Measurements from ENCODE around the gene HNRNPA2B1. TPM values are rescaled to one million over a fixed set of nuclear protein-coding genes. Genes with fewer than 3 reads are reported as not detected.
A peak's percentile ranks its signal among the peaks of the same experiment; 100 is the strongest.

Gene HNRNPA2B1
- total RNA-seq, 4 donors from 2014 or later = 78.1 to 133 (median 99.4) TPM

DNA sequence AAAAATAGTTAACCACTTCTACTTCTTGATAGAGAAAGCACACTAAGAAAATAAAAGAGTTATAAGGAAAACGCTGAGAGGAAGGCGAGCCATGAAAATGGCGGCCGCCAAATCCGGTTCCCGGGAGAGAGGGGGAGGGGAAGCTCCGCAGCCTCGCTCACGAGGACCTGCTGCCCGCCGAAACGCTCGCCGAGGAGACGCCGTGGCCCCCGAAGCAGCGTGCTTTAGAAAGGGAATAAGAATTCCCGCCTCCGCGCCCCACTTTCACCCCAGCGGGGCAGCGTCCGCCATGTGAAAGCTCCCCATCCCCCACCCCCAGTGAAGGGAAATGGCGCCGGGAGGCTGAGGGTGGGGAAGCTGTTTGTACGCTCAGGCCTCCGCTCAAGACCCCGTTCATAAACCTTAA is 505 bp downstream of the HNRNPA2B1 start:
- TF ChIP-seq, protein P1, sequence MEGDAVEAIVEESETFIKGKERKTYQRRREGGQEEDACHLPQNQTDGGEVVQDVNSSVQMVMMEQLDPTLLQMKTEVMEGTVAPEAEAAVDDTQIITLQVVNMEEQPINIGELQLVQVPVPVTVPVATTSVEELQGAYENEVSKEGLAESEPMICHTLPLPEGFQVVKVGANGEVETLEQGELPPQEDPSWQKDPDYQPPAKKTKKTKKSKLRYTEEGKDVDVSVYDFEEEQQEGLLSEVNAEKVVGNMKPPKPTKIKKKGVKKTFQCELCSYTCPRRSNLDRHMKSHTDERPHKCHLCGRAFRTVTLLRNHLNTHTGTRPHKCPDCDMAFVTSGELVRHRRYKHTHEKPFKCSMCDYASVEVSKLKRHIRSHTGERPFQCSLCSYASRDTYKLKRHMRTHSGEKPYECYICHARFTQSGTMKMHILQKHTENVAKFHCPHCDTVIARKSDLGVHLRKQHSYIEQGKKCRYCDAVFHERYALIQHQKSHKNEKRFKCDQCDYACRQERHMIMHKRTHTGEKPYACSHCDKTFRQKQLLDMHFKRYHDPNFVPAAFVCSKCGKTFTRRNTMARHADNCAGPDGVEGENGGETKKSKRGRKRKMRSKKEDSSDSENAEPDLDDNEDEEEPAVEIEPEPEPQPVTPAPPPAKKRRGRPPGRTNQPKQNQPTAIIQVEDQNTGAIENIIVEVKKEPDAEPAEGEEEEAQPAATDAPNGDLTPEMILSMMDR (IDR thresholded peaks at IDR 0.05) = no peak
- no peak for TF ChIP-seq POLR2A (IDR thresholded peaks at IDR 0.05)
- peak; percentile 64 to 96 for DNase-seq (ENCODE audit: low spot score in 2 of 2)
- 0% methylated on average over 24 of the region's 29 CpGs for whole genome bisulfite sequencing, 2 donors
- intact Hi-C loops (cut with DNase I; ENCODE audit: low total_unique reads) = loop anchor here (10.0 kb wide), 1 partner anchor 965 kb away; the partner anchor contains the start of gene HOXA9
- H3K4me3 ChIP-seq (ENCODE audit: low read depth, poor library complexity, severe bottlenecking) = peak overlapping the region; percentile 95

DNA sequence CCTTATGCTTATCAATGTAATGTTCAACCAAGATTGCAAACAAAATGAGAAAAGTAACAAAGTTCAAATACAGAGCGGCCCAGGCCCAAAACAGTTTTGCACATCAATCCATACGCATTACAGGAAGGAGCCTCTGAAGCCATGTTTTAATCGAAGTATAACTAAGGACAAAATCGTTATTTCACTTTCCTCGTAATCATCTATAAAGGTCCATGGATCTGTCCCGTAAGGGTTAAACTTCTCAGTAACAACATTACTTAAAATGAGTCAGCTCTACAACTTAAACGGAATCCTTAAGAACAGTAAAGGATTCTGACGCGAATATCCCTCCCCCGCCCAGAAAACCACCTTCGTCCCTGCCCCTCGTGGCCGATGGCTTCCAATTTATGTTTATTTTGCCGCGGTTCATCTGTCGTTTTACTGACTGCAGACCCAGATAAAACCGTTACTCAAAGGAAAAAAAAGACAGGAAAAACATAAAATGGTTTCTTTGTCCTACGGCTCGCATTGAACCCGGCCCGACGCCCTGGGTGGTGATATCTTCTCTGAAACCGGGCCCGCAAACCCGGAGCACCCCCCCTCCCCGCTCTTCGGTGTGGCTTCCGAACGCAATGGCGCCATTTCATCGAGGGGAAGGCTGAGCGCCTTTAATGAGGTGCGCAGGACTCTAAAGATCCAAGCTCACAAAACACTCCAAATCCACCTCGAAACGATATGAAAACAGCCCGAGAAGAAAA is 1.1 kb downstream of the HNRNPA2B1 start:
- TF ChIP-seq POLR2A (IDR thresholded peaks at IDR 0.05) = no peak
- TF ChIP-seq, protein P1 (IDR thresholded peaks at IDR 0.05) = no peak
- DNase-seq (ENCODE audit: low spot score in 2 of 2) = peak; percentile 67 to 94
- peak overlapping the region; percentile 95 for H3K4me3 ChIP-seq (ENCODE audit: low read depth, poor library complexity, severe bottlenecking)
- intact Hi-C loops (cut with DNase I; ENCODE audit: low total_unique reads) = loop anchor here (10.0 kb wide), 1 partner anchor 965 kb away; the partner anchor contains the start of gene HOXA9
- WGBS, 2 donors = 0 to 1% methylated on average over 36 of the region's 36 CpGs

DNA sequence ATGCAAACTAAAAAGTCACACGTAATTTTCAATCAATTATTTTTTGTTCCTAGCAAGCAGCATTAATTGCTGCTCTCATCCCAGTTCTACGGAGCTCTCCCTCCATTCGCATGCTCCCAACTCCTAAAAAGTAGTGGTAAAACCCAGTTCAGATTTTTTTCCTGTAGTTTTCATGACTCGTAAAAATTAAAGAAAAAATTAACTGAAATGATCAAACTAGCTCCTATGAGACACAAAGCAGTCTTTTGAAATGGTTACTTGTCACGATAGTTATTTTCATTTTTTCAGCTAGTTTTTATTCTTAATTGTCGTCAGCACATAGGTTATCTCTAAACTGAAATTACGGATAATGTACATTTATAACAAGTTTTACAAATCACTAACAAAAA is 1.8 kb downstream of the HNRNPA2B1 start:
- H3K4me3 ChIP-seq (ENCODE audit: low read depth, poor library complexity, severe bottlenecking) = peak overlapping the region; percentile 95
- no peak for DNase-seq (ENCODE audit: low spot score in 2 of 2)
- intact Hi-C loops (cut with DNase I; ENCODE audit: low total_unique reads) = no loop called here
- TF ChIP-seq, protein P1 (IDR thresholded peaks at IDR 0.05) = no peak
- TF ChIP-seq POLR2A (IDR thresholded peaks at IDR 0.05) = no peak
- 0% methylated on average over 7 of the region's 7 CpGs for WGBS, 2 donors

DNA sequence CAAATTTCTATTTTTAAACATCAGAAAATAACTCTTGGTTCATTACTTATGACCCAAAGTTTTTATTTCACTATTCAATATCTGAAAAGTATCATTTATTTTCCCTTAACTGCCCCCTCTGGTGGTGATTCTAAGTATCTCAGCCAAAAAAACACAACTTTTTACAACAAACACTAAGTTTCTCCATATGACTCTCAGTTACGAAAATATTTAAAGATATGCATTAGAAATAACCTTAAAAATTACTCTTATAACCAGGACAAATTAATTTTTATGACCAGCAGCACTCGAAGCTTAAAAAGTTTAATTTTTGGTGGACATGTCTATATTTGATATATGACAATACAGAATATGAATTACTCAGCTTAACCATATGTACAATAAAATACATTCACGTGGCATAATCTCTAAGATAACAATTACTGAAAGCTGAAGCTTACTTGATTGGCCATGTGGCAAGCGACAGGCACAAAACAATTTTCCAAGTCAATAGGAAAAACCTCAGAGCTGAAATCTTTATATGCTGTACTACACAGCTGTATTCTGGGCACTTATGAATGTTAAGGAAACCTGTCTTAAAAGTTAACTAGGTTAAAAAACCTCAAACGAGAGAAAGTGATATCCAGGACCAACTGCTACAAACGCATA is 2.3 kb downstream of the HNRNPA2B1 start:
- DNase-seq (ENCODE audit: low spot score in 2 of 2) = no peak
- intact Hi-C loops (cut with DNase I; ENCODE audit: low total_unique reads) = no loop called here
- 0% methylated on average over 6 of the region's 6 CpGs for WGBS, 2 donors
- H3K4me3 ChIP-seq (ENCODE audit: low read depth, poor library complexity, severe bottlenecking) = peak overlapping the region; percentile 95
- TF ChIP-seq, protein P1 (IDR thresholded peaks at IDR 0.05) = peak in 1 of 3 donors; percentile 67
- TF ChIP-seq POLR2A (IDR thresholded peaks at IDR 0.05) = no peak

DNA sequence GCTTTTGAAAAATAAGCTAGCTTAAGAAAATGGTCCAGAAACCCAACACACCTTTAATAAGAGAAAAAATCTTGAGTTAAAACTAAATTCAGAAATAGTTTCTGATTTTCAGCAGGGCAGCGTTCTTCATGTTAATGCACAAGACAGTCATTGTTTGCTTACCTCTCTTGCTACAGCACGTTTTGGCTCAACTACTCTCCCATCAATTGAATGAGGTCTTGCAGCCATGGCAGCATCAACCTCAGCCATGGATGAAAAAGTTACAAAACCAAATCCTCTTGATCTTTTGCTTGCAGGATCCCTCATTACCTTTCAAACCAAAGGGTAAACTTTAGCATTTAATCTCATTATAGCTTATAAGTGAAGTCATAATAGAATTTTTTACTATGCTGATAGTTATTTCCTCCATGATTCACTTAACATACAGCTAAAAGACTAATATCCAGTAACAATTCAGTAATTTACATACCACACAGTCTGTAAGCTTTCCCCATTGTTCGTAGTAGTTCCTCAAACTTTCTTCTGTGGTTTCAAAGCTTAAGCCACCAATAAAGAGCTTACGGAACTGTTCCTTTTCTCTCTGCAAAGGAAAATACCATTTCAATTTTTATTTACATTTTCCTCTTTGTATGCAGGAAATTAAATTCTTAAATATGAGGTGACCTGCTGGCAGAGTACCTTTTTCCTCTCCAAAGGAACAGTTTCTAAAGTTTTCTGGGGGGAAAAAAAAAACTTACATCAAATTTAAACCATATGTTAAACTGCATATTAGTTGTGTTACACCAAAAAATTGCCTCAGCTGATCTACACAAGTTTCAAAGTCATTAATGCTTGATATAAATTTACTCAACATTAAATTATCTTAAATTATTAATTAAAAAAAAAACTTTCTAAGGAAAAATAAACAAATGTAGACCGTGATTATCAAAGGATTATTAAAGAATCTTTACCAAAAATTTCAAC is 3.1 kb downstream of the HNRNPA2B1 start:
- DNase-seq (ENCODE audit: low spot score in 2 of 2) = no peak
- TF ChIP-seq POLR2A (IDR thresholded peaks at IDR 0.05) = no peak
- TF ChIP-seq, protein P1 (IDR thresholded peaks at IDR 0.05) = no peak
- H3K4me3 ChIP-seq (ENCODE audit: low read depth, poor library complexity, severe bottlenecking) = no peak overlapping the region
- WGBS, 2 donors = 10 to 12% methylated on average over 5 of the region's 5 CpGs
- intact Hi-C loops (cut with DNase I; ENCODE audit: low total_unique reads) = loop anchor here (2.0 kb wide), 1 partner anchor 101 kb away; no protein-coding TSS in a partner anchor
